IMR-90 (cell line): ENCODE results near the gene ZNF546. TPM values are rescaled to one million over a fixed set of nuclear protein-coding genes. Genes with fewer than 3 reads are reported as not detected.

ENCODE experiments used
- ATAC-seq: fragments of 200-7000 bp; cut with Tn5 transposase; 2 replicates; pipeline ENCODE4 v1.9.1; 2020; ENCODE audit warnings: low read depth, mild to moderate bottlenecking, moderate library complexity
- BruUV-seq: library from RNA; stranded (reverse); fragments of 400-500 nt; replicated peaks from 2 replicates; lab custom pipeline; 2021; lab: Mats Ljungman, UMichigan
- CTCF ChIA-PET: fragments of 300-600 bp; formaldehyde crosslinking; extraction: SDS; loops from one replicate; lab custom pipeline; 2021; ENCODE audit warnings: antibody characterized with exemption; lab: Yijun Ruan, JAX
- POLR2A ChIA-PET: fragments of 300-600 bp; sonication (Branson Sonifier 250); formaldehyde crosslinking; loops from one replicate; lab custom pipeline; 2022; ENCODE audit warnings: antibody characterized with exemption; ENCODE audit not compliant: unreplicated experiment; lab: Charles Lee
- DNase-seq: peaks from one replicate; pipeline ENCODE4 v3.0.0; 2013
- H2AFZ ChIP-seq: replicated peaks from 2 replicates; pipeline ENCODE3; 2013; ENCODE audit warnings: low read length, mild to moderate bottlenecking; ENCODE audit not compliant: poor library complexity
- H2AK5ac ChIP-seq: 2 replicates; pipeline ENCODE4 v1.6.1; 2013; ENCODE audit warnings: low read depth, low read length, inconsistent platforms
- H2AK9ac ChIP-seq: replicated peaks from 2 replicates; pipeline ENCODE3; 2013; ENCODE audit warnings: mild to moderate bottlenecking, low read depth, low read length, moderate library complexity; ENCODE audit not compliant: poor library complexity
- H2BK120ac ChIP-seq: 2 replicates; pipeline ENCODE4 v1.6.1; 2013; ENCODE audit warnings: low read depth, low read length, inconsistent platforms
- H2BK15ac ChIP-seq: 3 replicates; pipeline ENCODE4 v1.6.1; 2013; ENCODE audit warnings: low read depth, low read length, inconsistent platforms
- H2BK20ac ChIP-seq: 2 replicates; pipeline ENCODE4 v1.6.1; 2013; ENCODE audit warnings: low read depth, mild to moderate bottlenecking, inconsistent platforms, low read length, moderate library complexity
- H2BK5ac ChIP-seq: 2 replicates; pipeline ENCODE4 v1.6.1; 2013; ENCODE audit warnings: mild to moderate bottlenecking, low read depth, low read length, inconsistent platforms; ENCODE audit not compliant: poor library complexity, severe bottlenecking
- H3K14ac ChIP-seq: replicated peaks from 2 replicates; pipeline ENCODE4 v1.6.1; 2013; ENCODE audit warnings: low read depth, low read length, inconsistent platforms
- H3K18ac ChIP-seq: 2 replicates; pipeline ENCODE4 v1.6.1; 2013; ENCODE audit warnings: low read depth, low read length, control low read depth
- H3K23ac ChIP-seq: 2 replicates; pipeline ENCODE4 v1.6.1; 2013; ENCODE audit warnings: low read depth, low read length, inconsistent platforms
- H3K27ac ChIP-seq: 2 replicates; pipeline ENCODE4 v1.5.1; 2013; ENCODE audit warnings: mild to moderate bottlenecking, control low read depth, low read length; ENCODE audit not compliant: insufficient read depth
- H3K27me3 ChIP-seq: 2 replicates; pipeline ENCODE4 v1.6.1; 2013; ENCODE audit warnings: low read length; ENCODE audit not compliant: control insufficient read depth, insufficient read depth
- H3K36me3 ChIP-seq: 2 replicates; pipeline ENCODE4 v1.6.1; 2013; ENCODE audit warnings: low read length, mixed read lengths; ENCODE audit not compliant: control insufficient read depth, insufficient read depth
- H3K4ac ChIP-seq: 2 replicates; pipeline ENCODE4 v1.6.1; 2013; ENCODE audit warnings: low read depth, low read length, inconsistent platforms
- H3K4me1 ChIP-seq: 2 replicates; pipeline ENCODE4 v1.6.1; 2013; ENCODE audit warnings: low read length, mixed read lengths; ENCODE audit not compliant: control insufficient read depth, insufficient read depth
- H3K4me2 ChIP-seq: 2 replicates; pipeline ENCODE4 v1.6.1; 2013; ENCODE audit warnings: low read depth, mild to moderate bottlenecking, control low read depth, low read length, moderate library complexity
- H3K4me3 ChIP-seq: 2 replicates; pipeline ENCODE4 v1.5.1; 2013; ENCODE audit warnings: low read depth, mild to moderate bottlenecking, control low read depth, low read length, moderate library complexity; ENCODE audit not compliant: insufficient read depth
- H3K56ac ChIP-seq: 2 replicates; pipeline ENCODE4 v1.6.1; 2013; ENCODE audit warnings: low read length, inconsistent platforms; ENCODE audit not compliant: insufficient read depth; ENCODE audit errors: extremely low read depth
- H3K79me1 ChIP-seq, 2 experiments: 2 replicates each; pipeline ENCODE4 v1.6.1; 2013; ENCODE audit warnings: low read length in 2 of 2, inconsistent platforms in 1 of 2, low read depth in 1 of 2
- H3K9ac ChIP-seq: 2 replicates; pipeline ENCODE4 v1.6.1; 2013; ENCODE audit warnings: low read depth, low read length, control low read depth
- H3K9me1 ChIP-seq: 2 replicates; pipeline ENCODE4 v1.6.1; 2013; ENCODE audit warnings: low read length, inconsistent platforms; ENCODE audit not compliant: insufficient read depth
- H3K9me3 ChIP-seq: 2 replicates; pipeline ENCODE4 v1.6.1; 2013; ENCODE audit warnings: low read length; ENCODE audit not compliant: control insufficient read depth, insufficient read depth
- H4K20me1 ChIP-seq: 2 replicates; pipeline ENCODE4 v1.6.1; 2013; ENCODE audit warnings: low read length, inconsistent platforms; ENCODE audit not compliant: insufficient read depth
- H4K5ac ChIP-seq: 2 replicates; pipeline ENCODE4 v1.6.1; 2013; ENCODE audit warnings: mild to moderate bottlenecking, low read depth, low read length, control low read depth
- H4K8ac ChIP-seq, 2 experiments: 2 replicates each; pipeline ENCODE4 v1.6.1; 2013; ENCODE audit warnings: low read depth in 2 of 2, low read length in 2 of 2, control low read depth in 1 of 2, inconsistent platforms in 1 of 2
- H4K91ac ChIP-seq: 2 replicates; pipeline ENCODE4 v1.6.1; 2013; ENCODE audit warnings: low read depth, low read length, inconsistent platforms; ENCODE audit not compliant: insufficient read depth
- BHLHE40 ChIP-seq: fragments of 150-350 bp; IDR thresholded peaks from 2 replicates; pipeline ENCODE4 v1.6.1; 2016; ENCODE audit warnings: mild to moderate bottlenecking, low read depth, low read length
- CEBPB ChIP-seq: IDR thresholded peaks from 2 replicates; pipeline ENCODE4 v1.6.1; 2012; ENCODE audit warnings: low read depth, low read length, improper control_type of control experiment
- CHD1 ChIP-seq: IDR thresholded peaks from 2 replicates; pipeline ENCODE4 v1.6.1; 2012; ENCODE audit warnings: low read depth, low read length, improper control_type of control experiment
- CTCF ChIP-seq: conservative IDR thresholded peaks from 2 replicates; pipeline ENCODE4 v1.5.1; 2012; ENCODE audit warnings: mild to moderate bottlenecking, low read depth, low read length, improper control_type of control experiment
- FOS ChIP-seq: fragments of 150-350 bp; IDR thresholded peaks from 2 replicates; pipeline ENCODE4 v1.6.1; 2016; ENCODE audit warnings: low read depth, low read length
- MAFK ChIP-seq: IDR thresholded peaks from 2 replicates; pipeline ENCODE4 v1.6.1; 2012; ENCODE audit warnings: low read depth, low read length, improper control_type of control experiment
- MAZ ChIP-seq: IDR thresholded peaks from 2 replicates; pipeline ENCODE4 v1.6.1; 2012; ENCODE audit warnings: low read depth, mild to moderate bottlenecking, low read length, improper control_type of control experiment, moderate library complexity, borderline replicate concordance
- MXI1 ChIP-seq: IDR thresholded peaks from 2 replicates; pipeline ENCODE4 v1.6.1; 2012; ENCODE audit warnings: low read depth, mild to moderate bottlenecking, low read length, moderate library complexity, borderline replicate concordance
- NFE2L2 ChIP-seq: fragments of 150-350 bp; IDR thresholded peaks from 2 replicates; pipeline ENCODE4 v1.6.1; 2016; ENCODE audit warnings: low read depth, mild to moderate bottlenecking, low read length
- POLR2A ChIP-seq: IDR thresholded peaks from 2 replicates; pipeline ENCODE4 v1.6.1; 2012; ENCODE audit warnings: mild to moderate bottlenecking, low read depth, low read length
- RAD21 ChIP-seq: IDR thresholded peaks from 2 replicates; pipeline ENCODE4 v1.6.1; 2012; ENCODE audit warnings: low read length, improper control_type of control experiment
- RCOR1 ChIP-seq: IDR thresholded peaks from 2 replicates; pipeline ENCODE4 v1.6.1; 2012; ENCODE audit warnings: mild to moderate bottlenecking, low read length, improper control_type of control experiment; ENCODE audit not compliant: insufficient replicate concordance
- RFX5 ChIP-seq: IDR thresholded peaks from 2 replicates; pipeline ENCODE4 v1.8.0; 2012; ENCODE audit warnings: low read depth, mild to moderate bottlenecking, low read length, moderate library complexity
- SMC3 ChIP-seq: fragments of 150-350 bp; IDR thresholded peaks from 2 replicates; pipeline ENCODE4 v1.6.1; 2016; ENCODE audit warnings: low read depth, mild to moderate bottlenecking, antibody characterized with exemption, low read length, moderate library complexity
- USF2 ChIP-seq: fragments of 150-350 bp; IDR thresholded peaks from 2 replicates; pipeline ENCODE4 v1.6.1; 2017; ENCODE audit warnings: mild to moderate bottlenecking, antibody characterized with exemption, low read length, low read depth
- dilution Hi-C: fragments of 300-500 bp; cut with HindIII; formaldehyde crosslinking; loops from one replicate; pipeline ENCODE4 v1.14.3; 2018; ENCODE audit warnings: low sequenced_read_pairs; ENCODE audit not compliant: unreplicated experiment
- in situ Hi-C: fragments of 300-500 bp; cut with MboI; formaldehyde crosslinking; loops from 3 replicates; pipeline ENCODE4 v1.14.3; 2019; ENCODE audit warnings: low sequenced_read_pairs, inconsistent platforms, mixed read lengths
- intact Hi-C: fragments of 100-400 bp; cut with micrococcal nuclease; formaldehyde crosslinking; loops from 2 replicates; pipeline ENCODE4 v1.10.0; 2022
- polyA plus RNA-seq, 3 experiments: library from polyadenylated mRNA; depleted of rRNA; stranded (reverse); fragments of >200 nt; gene quantifications; 2 replicates each; pipeline ENCODE4 v1.2.3, GENCODE V29; 2012; ENCODE audit warnings: low replicate concordance in 1 of 3
- total RNA-seq: library from RNA; depleted of rRNA; stranded (reverse); fragments of >200 nt; gene quantifications from 2 replicates; pipeline ENCODE4 v1.2.3, GENCODE V29; 2012
- TF ChIP-seq, protein P1 (sequence below): fragments of 150-350 bp; IDR thresholded peaks from 2 replicates; pipeline ENCODE4 v1.6.1; 2016; ENCODE audit warnings: low read depth, mild to moderate bottlenecking, low read length, moderate library complexity, borderline replicate concordance

The ZNF546 gene
- total and polyA plus RNA-seq, 2 of the 4 experiments (the other 2 are of a cell fraction), result 1.6 to 6.5 TPM

DNA sequence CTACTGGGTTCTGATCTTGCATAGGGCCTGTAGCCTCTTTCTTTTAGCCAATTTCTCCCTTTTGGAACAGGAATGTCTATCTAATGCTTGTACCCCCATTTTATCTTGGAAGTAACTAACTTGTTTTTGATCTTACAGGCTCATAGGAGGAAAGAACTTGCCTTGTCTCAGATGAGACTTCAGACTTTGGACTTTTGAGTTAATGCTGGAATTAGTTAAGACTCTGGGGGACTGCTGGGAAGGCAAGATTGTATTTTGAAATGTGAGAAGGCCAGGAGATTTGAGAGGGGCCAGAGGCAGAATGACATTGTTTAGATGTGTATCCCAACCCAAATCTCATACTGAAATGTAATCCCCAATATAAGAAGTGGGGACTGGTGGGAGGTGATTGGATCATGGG is 2.5 kb upstream of the ZNF546 start:
- no TSS peak for BruUV-seq
- no peak overlapping the region for H3K27ac ChIP-seq
- ChIA-PET CTCF (no interaction called here), POLR2A (no interaction called here)
- H2AK5ac ChIP-seq, result no peak overlapping the region
- no peak for TF ChIP-seq RCOR1
- TF ChIP-seq USF2, result no peak
- no peak for TF ChIP-seq CEBPB
- no peak for TF ChIP-seq FOS
- TF ChIP-seq NFE2L2, result no peak
- TF ChIP-seq MXI1, result no peak
- no peak for TF ChIP-seq CHD1
- no peak for TF ChIP-seq MAZ
- TF ChIP-seq RFX5, result no peak
- TF ChIP-seq, protein P1, sequence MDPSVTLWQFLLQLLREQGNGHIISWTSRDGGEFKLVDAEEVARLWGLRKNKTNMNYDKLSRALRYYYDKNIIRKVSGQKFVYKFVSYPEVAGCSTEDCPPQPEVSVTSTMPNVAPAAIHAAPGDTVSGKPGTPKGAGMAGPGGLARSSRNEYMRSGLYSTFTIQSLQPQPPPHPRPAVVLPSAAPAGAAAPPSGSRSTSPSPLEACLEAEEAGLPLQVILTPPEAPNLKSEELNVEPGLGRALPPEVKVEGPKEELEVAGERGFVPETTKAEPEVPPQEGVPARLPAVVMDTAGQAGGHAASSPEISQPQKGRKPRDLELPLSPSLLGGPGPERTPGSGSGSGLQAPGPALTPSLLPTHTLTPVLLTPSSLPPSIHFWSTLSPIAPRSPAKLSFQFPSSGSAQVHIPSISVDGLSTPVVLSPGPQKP, result no peak
- TF ChIP-seq MAFK, result no peak
- no peak for TF ChIP-seq BHLHE40
- no peak for TF ChIP-seq RAD21
- TF ChIP-seq CTCF, result no peak
- TF ChIP-seq SMC3, result no peak
- TF ChIP-seq POLR2A, result no peak
- H3K14ac ChIP-seq, result no peak overlapping the region
- H3K36me3 ChIP-seq, result no peaks in the 10 kb centered on the region; the same call in 1 of the 2 replicates
- in situ Hi-C loops (no loop called here), intact Hi-C loops (no loop called here), dilution Hi-C loops (no loop called here)
- no peak overlapping the region for H4K8ac ChIP-seq
- peaks cover 5% of the 10 kb centered on the region for H3K4me1 ChIP-seq
- no peak overlapping the region for H3K4me2 ChIP-seq
- H2BK20ac ChIP-seq, result no peak overlapping the region
- H2AK9ac ChIP-seq, result no peak overlapping the region
- H2AFZ ChIP-seq, result no peak overlapping the region
- no peak overlapping the region for H2BK15ac ChIP-seq
- H3K56ac ChIP-seq, result no peak overlapping the region
- no peaks in the 10 kb centered on the region; the same call in 1 of the 2 replicates for H3K9me1 ChIP-seq
- no peak for DNase-seq
- no peak for ATAC-seq
- no peak overlapping the region for H3K9ac ChIP-seq
- no peaks in the 10 kb centered on the region for H4K20me1 ChIP-seq
- H2BK5ac ChIP-seq, result no peak overlapping the region
- H3K18ac ChIP-seq, result no peak overlapping the region
- H3K27me3 ChIP-seq, result no peaks in the 10 kb centered on the region
- no peak overlapping the region for H4K5ac ChIP-seq
- no peak overlapping the region for H2BK120ac ChIP-seq
- no peak overlapping the region for H3K4me3 ChIP-seq
- H3K23ac ChIP-seq, result no peak overlapping the region
- no peaks in the 10 kb centered on the region; the same call in 1 of the 2 replicates for H3K9me3 ChIP-seq
- no peak overlapping the region for H4K91ac ChIP-seq
- H3K79me1 ChIP-seq, result peaks cover 19 to 41% of the 10 kb centered on the region in 2 experiments
- no peak overlapping the region for H3K4ac ChIP-seq
